Measurements from ENCODE around the gene BTNL9.
"Not testable (repeated sequence)": the region's sequence is repeated elsewhere in the genome, so short reads cannot be mapped to it uniquely, and the experiment has no call there.

BTNL9 gene

DNA sequence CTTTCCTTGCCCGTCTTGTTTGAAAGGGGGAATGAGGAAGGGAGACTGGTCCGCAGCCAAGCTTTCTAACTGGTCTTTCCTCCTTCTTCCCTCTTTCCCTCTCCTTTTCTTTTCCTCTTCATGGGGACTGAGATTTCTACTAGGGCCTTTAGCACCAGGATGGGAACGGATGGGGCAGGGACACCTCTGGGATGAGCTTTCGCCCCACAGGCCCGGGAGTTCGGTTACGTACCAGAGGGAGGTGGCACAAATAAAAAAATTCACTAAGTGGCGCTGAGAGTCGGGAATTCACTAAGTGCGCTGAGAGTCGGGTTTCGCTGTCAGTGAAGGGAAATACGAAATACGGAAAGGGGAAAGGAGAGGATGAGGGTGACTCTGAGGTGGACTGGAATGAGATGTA is 21.6 kb downstream of the BTNL9 start:
- no peak for DNase-seq (ENCODE audit: low spot score)

DNA sequence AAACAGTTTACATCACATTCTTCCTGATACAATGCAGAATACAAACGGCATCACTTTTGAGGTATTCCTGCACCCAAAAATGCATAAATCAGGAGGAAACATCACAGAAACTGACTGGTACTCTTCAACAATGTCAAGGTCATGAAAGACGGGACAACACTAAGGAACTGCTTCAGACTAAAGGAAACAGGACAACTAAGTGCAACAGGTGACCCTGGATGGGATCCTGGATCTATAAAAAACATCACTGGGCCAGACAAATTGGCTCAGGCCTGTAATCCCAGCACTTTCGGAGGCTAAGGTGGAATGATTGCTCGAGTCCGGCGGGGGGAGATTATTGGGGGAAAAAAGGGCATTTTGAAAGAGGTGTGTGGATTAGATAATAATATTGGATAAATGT is 22.6 kb downstream of the BTNL9 start:
- DNase-seq (ENCODE audit: low spot score): no peak

GRCh38 chr5:181063514-181063913 is 23.4 kb downstream of the BTNL9 start:
- DNase-seq (ENCODE audit: low spot score): no peak

- no peak for DNase-seq (ENCODE audit: low spot score)
Measured at GRCh38 chr5:181064987-181065386, 24.9 kb downstream of the BTNL9 start.

GRCh38 chr5:181069767-181070491 is 29.9 kb downstream of the BTNL9 start:
- no peak for DNase-seq (ENCODE audit: low spot score)

DNA sequence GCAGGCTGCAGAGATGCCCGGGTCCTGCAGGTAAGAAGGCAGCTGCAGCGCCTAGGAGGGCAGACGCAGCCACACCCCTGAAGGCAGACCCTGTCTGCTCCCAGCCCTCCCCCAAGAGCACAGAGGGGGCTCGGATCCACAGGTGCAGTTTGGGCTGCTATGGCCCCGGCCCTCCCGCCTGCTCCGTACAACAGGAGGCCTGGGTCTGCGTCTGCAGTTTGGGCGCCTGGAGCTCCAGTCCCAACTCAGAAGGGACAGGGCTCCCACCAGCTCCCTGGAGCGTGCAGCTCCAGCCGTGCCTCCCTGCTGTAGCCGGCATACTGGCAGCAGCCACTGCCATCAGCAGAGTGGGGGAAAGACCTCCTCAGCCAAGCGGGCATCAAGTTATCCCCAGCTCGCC is 30.5 kb downstream of the BTNL9 start:
- no peak for DNase-seq (ENCODE audit: low spot score)

DNA sequence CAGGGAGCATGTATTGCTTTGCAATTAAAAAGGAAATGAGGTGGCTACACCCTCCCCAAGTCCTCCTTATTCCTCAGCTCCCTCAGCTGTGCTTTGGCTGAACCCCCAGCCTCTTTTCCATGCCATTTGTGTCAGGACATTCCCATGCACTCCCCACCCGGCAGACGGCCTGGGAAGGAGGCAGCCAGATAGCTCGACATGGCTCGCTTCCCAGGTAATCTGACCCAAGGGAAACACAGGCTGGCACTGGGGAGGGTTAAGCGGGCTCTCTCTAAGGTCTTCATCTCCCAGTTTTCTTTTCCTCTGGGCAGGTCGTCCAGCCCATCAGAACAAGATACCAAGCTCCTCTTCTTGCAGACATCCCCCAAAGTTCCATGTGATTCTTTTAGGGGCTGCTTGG is 31.2 kb downstream of the BTNL9 start:
- DNase-seq (ENCODE audit: low spot score): no peak

DNA sequence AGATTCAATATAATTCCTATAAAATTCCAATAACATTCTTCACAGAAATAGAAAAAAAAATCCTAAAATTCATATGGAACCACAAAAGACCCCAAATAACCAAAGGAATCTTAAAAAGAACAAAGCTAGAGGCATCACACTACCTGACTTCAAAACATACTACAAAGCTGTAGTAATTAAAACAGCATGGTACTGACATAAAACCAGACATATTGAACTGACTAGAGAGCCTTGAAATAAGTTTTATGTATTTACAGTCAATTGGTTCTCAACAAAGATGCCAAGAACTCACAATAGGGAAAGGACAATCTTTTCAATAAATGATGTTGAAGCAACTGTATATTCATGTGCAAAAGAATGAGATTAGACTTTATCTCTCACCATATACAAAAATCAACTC is 36.9 kb downstream of the BTNL9 start:
- DNase-seq (ENCODE audit: low spot score): no peak

DNA sequence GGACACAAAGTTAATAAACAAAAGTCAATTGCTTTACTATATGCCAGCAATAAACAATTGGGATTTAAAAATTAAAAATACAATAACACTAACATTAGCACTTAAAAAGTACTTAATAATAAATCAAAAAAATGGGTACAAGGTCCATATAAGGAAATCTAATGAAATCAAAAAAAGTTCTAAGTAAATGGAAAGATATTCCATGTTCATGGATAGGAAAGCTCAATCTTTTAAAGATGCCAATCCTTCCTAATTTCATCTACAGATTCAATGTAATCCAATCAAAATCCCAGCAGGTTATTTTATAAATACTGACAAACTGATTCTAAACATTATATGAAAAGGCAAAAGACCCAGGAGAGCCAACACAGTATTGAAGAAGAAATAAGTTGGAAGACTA is 41.9 kb downstream of the BTNL9 start:
- no peak for DNase-seq (ENCODE audit: low spot score)

- DNase-seq (ENCODE audit: low spot score): no peak
Measured at GRCh38 chr5:181084621-181085195, 44.6 kb downstream of the BTNL9 start.

DNA sequence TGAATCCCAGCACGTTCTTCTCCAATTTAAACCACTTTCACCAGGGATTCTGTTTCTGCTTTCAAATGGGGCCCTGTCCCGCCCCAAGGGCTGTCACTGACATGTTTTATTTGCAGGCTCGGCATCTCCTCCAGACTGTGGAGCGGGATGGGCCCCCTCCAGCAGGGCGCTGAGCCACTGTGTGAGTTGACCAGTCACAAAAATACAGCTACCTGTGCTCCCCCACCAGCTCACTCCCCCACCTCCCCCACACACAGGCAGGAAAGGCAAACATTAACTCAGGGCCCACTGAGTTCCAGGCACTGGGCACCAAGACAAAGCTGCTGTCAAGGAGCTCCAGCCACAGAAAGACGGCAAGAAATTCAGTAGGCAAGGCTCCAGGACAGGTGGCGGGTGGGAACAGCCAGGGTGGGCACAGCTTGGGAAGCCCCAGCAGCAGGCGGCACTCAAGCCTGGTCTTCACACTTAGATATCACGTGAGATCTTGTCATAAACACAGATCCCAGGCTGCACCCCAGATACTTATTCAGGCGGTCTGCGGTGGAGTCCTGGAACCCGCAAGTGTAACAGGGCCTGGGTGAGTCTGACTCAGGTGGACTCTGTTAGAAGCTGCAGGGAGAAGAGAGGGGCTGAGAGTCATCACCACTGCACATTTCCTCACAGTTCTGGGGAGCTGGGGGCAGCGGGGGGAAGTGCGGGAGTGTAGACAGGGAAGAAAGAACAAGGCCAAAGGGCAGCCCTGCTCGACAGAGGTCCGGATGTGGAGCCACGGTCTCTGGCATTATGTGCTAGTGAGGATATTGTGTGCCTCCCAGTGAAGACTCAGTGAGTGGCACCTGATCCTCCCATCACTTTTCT is 46.2 kb downstream of the BTNL9 start:
- no peak for DNase-seq (ENCODE audit: low spot score)

- DNase-seq (ENCODE audit: low spot score): no peak
Measured at GRCh38 chr5:181086884-181087205, 46.8 kb downstream of the BTNL9 start.

- DNase-seq (ENCODE audit: low spot score): no peak
Measured at GRCh38 chr5:181087309-181087708, 47.2 kb downstream of the BTNL9 start.

DNA sequence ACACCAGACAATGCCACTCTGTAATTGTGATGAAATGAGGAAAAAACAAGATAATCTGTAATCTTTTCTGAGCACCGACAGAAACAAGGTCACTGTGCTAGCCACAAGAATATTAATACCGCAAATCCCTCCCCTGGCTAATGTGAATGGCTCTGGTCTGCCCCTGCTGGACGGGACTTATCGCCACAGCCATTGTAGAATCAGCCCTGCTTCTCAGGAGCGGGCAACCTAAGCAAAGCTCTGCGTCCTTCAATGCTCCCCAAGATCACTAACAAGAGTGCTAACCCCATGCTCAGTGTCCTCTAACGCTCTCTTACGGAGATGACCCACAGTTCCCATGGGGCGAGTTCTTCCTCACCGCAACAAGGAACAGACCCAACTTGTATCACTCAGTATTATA is 48.2 kb downstream of the BTNL9 start:
- DNase-seq (ENCODE audit: low spot score): no peak

DNA sequence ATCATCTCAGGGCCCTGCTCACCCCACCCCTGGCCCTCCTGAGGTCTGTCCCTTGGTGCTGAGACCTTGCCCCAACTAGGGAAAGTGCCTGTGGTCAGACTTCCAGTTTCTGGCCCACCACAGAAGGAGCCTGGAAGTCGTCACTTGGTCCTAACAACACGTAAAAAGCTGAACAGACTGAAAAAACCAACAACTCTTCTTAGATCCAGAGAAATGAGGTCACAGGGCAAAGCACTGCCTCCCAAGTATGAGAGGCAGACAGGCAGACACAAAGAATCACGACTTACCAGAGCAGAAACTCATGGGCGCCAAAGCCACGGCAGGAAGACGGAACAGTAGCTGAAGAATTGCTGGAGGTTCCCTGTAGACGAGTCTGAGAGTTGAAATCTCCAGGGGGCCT is 52.4 kb downstream of the BTNL9 start:
- no peak for DNase-seq (ENCODE audit: low spot score)

GRCh38 chr5:181095162-181095561 is 55.1 kb downstream of the BTNL9 start:
- not testable (repeated sequence) for DNase-seq (ENCODE audit: low spot score)

DNA sequence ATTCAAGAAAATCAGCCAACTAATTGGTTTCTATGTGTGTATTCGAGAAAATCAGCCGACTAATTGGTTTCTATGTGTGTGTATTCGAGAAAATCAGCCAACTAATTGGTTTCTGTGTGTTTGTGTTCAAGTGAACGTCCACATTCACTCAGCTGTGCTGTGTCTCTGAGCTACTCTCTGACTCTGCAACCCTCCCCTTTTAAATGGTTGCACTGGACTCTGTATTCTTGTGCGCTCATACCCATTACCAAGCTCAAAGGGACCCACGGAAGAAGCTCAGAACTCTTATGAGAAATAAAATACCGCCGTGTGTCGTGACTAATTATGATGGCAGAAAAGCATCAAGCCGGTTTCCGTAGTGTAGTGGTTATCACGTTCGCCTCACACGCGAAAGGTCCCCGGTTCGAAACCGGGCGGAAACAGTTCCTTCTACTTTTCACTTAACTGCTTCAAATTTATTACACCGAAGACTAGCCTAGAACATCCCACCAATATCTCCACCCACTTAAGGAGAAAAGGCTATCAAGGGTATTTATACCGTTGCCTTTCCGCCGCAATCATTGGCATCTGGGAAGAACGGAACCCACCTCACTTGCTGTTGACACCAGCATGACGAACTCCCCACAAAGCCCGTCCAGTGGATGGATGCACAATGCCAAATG is 56.8 kb downstream of the BTNL9 start:
- not testable (repeated sequence) for DNase-seq (ENCODE audit: low spot score)

DNA sequence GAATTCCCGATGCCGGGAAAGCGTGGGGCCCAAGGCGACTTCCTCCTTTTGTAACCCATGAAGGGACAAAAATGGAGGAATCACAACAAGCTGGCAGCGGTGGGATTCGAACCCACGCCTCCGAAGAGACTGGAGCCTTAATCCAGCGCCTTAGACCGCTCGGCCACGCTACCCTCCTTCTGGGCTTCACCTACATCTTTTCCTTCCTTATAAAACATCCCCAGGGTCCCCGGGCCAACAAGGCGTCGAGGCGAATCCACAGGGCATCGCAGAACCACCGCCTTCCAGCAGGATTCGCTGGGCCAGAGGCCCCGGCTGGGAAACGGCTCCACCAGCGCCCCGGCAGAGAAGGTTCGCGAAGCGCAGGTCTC is 57.3 kb downstream of the BTNL9 start:
- not testable (repeated sequence) for DNase-seq (ENCODE audit: low spot score)

DNA sequence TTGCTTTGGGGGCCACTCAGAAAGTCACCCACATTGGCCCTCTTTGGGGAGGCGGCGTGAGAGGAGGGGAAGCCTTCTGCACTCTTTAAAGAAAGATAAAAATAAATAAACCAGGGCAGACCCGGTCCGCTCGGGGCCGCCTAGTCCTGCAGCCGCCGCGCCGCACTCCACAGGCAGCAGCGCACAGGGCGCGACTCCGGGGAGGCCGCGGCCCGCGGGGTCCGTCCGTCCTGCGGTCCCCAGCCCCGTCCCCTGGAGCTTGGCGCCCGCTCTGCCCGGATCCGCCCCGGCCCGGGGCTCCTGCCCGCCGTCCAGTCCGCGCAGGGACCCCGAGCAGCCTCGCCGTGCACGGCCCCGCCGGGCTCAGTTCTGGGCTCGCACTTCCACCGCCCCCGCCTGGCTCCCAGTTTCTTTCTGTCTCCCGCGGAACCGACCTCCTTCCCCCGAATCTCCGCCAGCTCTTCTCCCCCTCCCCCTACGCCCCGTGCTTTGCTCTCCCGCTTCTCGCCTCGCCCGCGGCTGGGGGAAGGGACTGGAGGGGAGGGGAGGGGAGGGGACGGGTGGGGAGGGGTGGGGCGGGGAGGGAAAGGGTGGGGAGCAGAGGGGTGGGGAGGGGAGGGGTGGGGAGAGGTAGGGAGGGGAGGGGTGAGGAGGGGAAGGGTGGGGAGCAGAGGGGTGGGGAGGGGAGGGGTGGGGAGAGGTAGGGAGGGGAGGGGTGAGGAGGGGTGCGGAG is 57.9 kb downstream of the BTNL9 start:
- DNase-seq (ENCODE audit: low spot score): not testable (repeated sequence)

- no peak for DNase-seq (ENCODE audit: low spot score)
Measured at GRCh38 chr5:181098762-181099601, 58.9 kb downstream of the BTNL9 start.

GRCh38 chr5:181099602-181100086 is 59.6 kb downstream of the BTNL9 start:
- DNase-seq (ENCODE audit: low spot score): no peak
